Esophagus mucosa (tissue), 1 donor: ENCODE measurements around the gene CRAMP1. TPM values are rescaled to one million over a fixed set of nuclear protein-coding genes. Genes with fewer than 3 reads are reported as not detected.
"Not testable (repeated sequence)": the region's sequence is repeated elsewhere in the genome, so short reads cannot be mapped to it uniquely, and the experiment has no call there.

Source experiments
- ATAC-seq: fragments of 200-7000 bp; cut with Tn5 transposase; one replicate; pipeline ENCODE4 v1.9.1; 2020
- total RNA-seq: library from RNA; stranded (reverse); gene quantifications from one replicate; pipeline ENCODE4 v1.2.4, GENCODE V29; 2023
- donor health status: DM: yes; HTN: yes; CAD: no.

The CRAMP1 gene
- total RNA-seq, 1 donor from 2014 or later: 9.6 TPM

DNA sequence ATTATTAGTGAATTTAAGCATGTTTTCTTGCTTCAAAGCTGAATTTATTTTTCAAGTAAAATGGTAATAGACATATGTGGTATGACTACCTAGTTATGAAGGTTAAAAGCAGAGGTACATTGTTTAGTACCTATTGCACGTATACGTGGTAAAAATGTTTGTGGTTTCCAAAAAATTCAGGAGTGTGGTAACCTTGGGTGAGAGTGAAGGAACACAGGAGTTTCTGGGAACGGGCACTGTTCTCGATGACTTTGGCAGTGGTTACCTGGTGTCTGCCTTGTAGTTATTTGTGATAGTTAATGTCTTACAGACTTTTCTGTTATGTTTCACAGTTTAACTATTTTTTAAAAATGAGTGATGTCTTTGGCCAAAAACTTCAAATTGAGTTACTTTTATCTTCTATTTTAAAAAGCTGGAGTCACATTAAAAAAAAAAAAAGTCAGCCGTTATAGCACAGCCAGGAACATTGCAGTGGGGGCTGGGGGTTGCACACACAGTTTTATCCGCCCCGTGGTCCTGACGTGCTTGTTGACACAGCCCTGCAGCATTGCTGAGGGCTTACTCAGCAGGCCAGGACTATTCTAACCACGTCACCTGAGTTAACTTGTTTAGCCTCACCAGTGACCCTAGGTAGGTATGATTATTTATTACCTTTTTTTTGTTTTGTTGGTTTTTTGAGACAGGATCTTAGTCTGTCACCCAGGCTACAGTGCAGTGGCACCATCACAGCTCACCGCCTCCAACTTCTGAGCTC is 76.8 kb downstream of the CRAMP1 start:
- peak; percentile 81 for ATAC-seq

DNA sequence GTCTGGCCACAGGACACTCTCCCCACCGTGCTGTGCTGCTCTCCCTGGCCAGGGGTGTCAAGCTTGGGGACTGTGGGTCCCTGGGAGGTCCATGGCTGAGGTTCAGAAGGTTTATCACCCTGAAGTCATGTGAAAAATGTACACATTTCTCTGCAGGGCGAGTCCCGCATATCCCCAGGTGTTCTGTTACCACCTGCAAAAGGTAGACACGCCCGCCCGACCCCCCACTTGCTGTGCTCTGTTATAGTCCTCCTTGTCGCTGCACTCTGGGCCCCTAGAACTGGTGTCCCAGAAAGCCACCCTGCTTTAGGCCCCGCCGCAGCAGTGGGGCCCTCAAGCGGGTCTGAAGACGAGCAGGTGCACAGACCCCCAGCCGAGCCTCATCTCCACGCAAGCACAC is 77.7 kb downstream of the CRAMP1 start:
- ATAC-seq: no peak

DNA sequence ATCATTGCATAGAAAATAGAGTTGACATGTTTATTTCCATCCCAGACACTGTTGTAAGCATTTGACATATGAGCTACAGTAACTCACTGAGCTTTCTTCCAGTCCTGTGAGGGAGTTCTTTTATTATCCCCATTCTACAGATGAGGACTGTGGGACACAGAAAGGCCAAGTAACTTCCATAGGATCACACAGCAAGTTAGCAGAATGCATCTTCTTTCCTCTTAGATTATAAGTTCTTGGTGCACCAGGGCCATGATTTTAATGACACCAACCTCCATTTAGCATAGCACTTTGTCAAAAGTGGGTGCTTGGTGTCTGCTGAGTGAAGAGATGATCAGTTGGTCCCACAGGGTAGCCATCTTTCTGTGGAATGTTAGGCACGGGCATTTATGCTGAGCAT is 78.7 kb downstream of the CRAMP1 start:
- ATAC-seq: no peak

DNA sequence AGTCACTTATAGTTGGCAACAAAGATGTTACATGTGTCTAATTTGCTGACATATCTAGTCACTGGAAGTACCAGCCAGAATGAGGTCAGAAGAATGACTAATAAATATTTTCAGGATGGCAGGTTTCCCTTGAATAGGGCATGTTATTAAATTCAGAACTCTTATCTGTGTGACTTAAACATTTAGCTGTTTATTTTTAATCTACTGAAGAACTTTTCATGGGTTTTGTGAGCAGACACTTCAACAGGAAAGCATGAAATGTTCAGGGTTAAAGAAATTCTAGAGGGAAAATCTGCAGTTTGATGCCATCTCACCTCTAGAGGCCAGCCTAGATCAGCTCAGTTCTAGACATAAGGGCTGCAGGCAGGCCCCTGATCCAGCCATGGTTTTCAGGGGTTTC is 79.1 kb downstream of the CRAMP1 start:
- peak; percentile 40 for ATAC-seq

DNA sequence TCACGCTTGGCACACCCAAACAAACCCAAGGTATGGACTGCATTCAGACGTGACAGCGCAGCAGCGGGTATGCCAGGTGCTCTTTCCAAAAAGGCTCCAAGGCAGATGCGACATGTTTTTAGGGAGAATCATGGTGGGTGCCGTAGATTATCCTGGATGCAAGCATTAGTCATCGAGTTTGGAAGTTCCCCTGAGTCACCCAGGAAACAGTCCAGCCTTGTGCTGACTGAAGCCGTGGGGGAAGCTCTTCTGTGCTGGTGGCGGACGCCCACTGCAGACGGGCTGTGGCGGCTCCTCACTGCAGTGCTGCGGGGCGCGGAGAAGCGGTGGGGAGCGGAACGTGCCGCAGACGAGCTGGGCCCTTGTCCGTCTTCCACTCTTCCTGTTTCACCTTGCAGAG is 79.8 kb downstream of the CRAMP1 start:
- peak; percentile 63 for ATAC-seq

DNA sequence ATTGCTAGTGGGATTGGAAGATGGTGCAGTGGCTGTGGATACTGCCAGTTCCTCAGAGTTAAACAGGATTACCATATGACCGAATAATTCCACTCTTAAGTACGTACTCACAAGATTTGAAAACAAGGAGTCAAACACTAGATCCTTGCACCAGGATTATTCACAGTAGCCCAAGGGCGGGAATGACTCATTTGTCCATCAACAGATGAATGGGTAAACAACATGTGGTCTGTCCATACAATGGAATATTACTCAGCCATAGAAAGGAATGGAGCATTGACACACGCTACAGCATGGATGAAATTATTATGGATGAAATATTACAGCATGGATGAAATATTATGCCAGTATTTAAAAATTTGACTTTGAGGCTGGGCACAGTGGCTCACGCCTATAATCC is 84.7 kb downstream of the CRAMP1 start:
- ATAC-seq: peak; percentile 57

DNA sequence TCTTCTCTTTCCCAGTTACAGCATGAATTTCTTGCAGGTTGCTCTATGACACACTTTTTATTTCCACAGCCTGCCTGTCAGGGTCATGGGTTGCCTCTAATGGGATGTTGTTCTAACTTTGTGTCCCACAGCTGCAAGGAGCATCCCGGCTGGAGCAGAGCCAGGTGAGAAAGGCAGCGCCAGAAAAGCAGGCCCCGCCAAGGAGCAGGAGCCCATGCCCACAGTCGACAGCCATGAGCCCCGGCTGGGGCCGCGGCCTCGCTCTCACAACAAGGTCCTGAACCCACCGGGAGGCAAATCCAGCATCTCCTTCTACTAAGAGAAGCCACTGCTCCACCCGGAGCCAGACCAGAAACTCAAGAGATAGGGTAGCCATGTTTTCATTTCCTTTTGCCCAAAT is 86.5 kb downstream of the CRAMP1 start:
- ATAC-seq: no peak

DNA sequence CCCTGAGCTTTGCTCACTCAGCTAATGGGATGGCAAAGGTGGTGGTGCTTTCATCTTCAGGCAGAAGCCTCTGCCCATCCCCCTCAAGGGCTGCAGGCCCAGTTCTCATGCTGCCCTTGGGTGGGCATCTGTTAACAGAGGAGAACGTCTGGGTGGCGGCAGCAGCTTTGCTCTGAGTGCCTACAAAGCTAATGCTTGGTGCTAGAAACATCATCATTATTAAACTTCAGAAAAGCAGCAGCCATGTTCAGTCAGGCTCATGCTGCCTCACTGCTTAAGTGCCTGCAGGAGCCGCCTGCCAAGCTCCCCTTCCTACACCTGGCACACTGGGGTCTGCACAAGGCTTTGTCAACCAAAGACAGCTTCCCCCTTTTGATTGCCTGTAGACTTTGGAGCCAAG is 88.1 kb downstream of the CRAMP1 start:
- ATAC-seq: no peak

DNA sequence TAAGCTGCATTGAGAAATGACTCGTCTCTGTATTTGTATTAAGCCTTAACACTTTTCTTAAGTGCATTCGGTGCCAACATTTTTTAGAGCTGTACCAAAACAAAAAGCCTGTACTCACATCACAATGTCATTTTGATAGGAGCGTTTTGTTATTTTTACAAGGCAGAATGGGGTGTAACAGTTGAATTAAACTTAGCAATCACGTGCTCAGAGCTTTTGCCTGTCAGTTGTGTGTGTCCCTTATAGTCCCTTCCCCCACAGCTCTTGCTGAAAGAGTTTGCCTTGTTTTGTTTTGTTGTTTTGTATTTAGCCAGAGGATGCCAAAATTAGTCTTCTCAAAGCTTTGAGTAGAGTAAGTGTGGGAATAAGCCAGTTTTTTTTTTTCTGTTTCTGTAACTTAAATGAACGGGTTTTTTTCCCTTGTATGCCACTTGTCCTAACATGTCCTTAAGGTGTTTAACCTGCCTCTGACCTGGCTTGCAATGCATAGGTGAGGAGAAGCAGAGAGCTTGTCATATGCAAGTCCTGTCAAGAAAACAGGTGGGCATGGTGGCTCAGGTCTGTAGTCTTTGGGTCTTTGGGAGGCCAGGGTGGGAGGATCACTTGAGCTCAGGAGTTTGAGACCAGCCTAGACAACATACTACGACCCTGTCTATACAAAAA is 89.2 kb downstream of the CRAMP1 start:
- ATAC-seq: peak; percentile 38

DNA sequence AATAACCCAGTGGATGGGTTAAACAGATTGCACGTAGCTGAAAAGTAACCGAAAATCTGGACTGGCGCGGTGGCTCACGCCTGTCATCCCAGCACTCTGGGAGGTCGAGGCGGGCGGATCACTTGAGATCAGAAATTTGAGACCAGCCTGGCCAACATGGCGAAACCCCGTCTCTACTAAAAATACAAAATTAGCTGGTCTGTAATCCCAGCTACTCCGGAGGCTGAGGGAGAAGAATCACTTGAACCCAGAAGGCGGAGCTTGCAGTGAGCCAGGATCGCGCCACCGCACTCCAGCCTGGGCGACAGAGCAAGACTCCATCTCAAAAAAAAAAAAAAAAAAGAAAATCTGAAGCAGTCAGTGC is 93.1 kb downstream of the CRAMP1 start:
- ATAC-seq: not testable (repeated sequence)

DNA sequence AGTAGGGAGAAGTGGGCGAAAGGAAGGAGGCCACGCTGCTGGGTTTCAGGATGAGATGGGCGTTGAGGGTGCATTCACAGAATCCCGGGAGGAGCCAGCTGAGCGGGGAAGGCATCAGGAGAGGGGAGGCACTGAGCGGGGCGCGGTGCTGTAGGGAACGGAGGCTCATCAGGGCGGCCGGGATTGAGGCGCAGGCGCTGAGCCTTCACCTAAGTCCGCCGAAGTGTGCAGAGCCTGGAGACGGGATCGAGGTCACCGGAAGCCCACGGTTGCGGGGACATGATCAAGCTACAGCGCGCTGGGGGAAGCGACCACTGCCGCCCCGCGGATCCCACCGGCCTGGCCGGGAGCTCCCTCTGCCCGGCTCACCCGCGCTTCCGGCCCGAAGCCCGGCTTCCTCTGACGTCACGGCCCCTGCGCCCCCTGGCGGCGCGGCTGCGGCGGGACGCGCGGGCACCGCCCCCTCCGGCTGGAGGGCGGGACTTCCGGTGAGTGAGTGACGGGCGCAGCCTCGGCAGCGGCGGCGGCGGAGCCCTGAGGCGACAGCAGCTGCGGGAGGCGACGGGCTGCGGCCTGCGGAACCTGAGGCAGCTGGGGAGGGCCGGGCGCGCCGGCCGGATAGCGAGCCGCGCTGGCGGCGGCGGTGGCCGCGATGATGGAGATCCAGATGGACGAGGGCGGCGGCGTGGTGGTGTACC is 93.7 kb downstream of the CRAMP1 start, which contains the start of gene MAPK8IP3:
TSS of gene MAPK8IP3 (plus strand) at position 508 of the 698 bp plus-strand sequence. CDS start at position 653, 145 bp downstream.
- ATAC-seq: peak; percentile 91

DNA sequence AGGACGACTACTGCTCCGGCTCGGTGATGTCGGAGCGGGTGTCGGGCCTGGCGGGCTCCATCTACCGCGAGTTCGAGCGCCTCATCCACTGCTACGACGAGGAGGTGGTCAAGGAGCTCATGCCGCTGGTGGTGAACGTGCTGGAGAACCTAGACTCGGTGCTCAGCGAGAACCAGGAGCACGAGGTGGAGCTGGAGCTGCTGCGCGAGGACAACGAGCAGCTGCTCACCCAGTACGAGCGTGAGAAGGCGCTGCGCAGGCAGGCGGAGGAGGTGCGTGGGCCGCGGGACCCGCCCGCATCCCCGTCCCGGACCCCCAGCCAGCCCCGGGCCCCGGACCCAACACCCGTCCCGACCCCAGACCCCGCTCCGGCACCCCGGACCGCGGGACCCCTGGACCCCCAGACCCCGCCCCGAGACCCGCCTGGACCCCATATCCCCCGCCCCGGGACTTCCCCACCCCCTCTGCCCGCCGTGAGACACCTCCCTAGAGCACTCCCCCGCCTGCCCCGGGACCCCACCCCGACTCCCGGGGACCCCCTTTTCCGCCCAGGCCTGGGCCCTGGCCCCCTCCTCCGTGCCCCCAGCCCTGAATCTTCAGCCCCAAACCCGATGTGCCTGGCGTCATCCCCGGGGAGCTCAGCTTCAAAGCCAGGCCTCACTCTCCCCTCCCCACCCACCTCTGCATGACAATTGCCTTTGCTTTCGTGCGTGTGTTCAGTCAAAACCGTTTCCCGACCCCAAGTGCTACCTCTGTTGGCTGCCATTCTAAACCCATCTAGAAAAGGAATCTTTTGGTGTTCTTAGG is 94.4 kb downstream of the CRAMP1 start:
- peak; percentile 30 for ATAC-seq

DNA sequence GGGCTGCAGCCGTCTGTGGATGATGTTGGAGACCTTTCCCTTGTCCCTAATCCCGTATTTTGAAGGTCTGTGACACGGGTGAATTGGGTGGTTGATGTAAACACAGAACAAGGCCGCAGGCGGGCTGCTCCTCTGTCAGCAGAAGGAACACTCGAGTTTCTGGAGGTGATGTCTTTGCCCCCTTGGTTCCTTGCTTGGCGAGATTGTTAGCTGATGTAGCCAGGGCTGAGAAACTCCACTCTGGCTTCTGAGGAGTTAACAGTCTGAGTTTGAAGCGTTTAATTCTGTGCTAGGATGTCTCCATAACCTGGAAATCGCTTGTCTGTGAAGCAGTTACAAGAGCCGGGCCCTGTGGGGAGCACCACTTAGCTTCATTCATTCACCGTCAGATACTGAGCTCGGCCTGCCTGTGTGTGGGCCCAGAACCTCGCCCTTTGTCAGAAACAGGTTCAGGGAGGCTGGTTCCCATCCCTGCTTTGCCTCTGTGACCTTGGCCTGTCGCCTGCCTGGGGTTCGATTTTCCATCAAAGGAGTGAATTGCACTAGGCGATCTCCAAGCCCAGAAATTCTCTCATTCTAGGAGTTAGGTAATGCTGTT is 95.1 kb downstream of the CRAMP1 start:
- peak; percentile 28 for ATAC-seq

DNA sequence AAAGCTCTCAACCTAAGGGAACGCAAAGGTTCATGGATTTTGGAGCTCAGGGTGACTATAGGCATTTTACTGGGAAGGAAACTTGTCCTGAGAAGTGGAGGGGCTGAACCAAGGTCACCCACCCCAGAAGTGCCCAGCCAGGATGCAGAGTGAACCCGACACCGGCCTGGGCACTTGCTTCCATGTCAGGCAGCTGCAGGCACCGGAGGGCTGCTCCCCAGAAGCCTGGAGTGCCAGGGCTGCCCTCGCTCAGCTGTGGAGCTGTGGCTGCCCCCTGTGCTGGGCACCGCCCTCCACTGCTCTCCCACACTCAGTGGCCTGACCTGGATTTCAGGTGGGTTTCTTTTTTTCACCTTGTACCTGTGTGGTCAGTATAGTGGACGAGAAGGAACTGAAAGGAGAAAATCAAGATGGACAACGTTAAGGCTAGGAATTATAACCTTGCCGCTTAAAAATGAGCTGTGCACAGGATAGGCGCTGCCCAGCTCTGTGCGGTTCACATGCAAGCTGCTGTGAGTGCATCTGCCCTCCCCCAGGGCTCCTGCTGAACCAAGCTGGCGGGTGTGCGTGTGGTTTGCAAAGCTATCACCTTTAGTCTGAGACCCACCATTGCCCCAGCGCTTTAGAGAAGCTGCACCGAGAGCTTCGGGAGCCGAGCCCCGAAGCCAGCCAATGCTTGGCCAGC is 96.1 kb downstream of the CRAMP1 start:
- ATAC-seq: no peak

DNA sequence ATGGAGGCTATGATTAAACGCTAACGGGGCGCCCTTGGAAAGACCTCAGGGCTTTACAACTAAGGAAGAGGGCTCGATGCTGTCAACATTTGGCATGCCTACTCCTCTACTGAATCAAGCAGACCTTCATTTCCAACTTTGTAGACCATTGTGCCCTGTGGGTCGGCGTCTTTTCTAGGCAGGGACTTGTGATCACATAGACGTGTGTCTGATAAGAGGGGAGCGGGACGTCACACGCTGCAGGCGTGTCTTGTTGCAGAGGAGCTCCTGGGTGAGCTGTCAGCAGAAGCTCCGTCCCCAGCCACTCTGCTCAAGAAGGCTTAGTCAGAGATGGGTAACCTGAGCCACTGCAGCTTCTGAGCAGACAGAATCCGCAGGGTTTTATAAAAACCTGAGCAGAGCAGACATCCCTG is 96.6 kb downstream of the CRAMP1 start:
- ATAC-seq: no peak

DNA sequence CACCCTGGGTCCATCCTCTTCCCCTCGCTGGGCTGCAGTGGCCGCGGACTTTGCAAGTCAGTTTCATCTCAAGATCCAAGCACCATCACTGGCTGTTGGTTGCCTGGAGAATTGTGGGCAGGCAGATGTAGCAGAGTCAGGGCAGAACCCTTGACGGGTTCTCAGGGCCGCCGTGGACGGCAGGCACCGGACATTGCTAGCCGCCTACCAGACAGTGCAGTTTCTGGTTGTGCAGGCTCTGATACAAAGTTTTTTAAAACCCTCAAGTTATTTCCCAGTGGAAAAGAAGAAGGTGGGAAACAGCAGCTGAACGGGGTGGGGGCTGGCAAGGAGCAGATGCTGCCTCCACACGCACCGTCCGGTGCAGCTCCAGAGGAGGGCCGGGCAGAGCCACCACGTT is 97.2 kb downstream of the CRAMP1 start:
- no peak for ATAC-seq

DNA sequence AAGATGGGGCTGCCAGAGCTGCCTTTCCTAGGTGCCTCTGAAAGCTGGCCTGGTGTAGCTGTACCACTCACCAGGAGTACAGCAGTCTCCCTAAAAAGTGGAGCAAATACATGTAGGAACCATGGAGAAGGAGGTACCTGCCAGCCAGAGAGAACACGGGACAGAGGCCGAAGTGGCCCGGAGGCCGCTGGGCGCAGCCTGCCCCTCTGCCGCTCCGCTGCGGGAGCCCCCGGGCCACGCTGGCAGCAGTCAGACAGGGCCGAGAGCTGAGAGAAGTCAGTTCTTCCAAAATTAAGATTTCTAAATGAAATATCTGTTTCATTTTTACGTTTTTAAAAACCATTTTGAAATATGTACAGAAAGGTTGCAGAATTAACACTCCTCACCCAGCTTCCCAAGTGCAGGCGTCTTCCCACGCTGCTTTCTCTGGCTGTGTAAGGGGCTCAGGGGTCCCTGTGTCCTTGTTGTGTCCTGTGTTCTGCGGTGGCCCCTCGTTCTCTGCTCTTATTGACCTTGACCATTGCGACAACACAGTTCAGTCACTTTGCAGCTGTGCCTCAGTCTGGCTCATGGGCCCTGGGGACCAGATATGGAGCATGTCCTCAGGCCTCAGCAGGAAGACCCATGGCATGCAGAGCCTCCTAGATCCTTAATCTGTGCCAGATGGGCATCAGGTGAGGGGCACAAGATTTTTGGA is 98.8 kb downstream of the CRAMP1 start:
- no peak for ATAC-seq

DNA sequence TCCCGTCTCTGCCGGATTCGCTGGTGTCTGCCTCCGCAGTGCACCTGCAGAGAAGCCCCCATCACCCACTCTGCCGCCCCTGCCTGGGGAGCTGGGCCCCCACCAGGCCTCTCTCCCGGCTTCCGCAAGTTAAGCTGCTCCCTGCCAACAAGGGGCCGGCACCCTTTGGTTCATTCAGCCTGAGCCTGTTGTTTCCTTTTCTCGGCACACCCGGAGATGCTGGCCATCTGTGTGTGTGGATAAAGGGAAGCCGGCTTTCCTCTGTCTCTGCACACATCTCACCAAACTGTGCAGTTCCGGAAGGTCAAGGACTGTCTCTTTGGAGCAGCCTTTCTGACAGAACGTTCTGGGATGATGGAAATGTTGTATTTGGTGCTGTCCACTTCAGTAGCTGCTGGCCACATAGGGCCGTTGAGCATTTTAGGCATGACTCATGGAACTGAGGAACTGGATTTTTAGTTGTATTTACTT is 100.7 kb downstream of the CRAMP1 start:
- ATAC-seq: no peak

DNA sequence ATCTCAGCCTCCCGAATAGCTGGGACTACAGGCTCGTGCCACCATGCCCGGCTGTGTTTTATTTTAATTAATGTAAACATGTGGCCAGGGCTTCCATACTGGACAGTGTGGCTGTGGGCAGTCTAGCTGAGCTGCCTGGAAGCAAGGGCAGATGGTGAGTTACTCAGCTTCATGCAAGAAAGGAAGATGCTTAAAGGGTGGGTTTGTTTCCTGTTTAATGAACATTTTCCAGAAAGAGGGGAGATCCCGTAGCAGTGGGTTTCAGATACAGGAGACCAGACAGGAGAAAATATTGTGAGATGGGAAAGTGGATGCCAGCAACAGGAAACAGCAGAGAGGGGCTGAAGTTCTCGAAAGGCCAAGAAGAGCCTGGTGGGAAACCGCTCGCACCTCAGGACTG is 101.2 kb downstream of the CRAMP1 start:
- no peak for ATAC-seq

DNA sequence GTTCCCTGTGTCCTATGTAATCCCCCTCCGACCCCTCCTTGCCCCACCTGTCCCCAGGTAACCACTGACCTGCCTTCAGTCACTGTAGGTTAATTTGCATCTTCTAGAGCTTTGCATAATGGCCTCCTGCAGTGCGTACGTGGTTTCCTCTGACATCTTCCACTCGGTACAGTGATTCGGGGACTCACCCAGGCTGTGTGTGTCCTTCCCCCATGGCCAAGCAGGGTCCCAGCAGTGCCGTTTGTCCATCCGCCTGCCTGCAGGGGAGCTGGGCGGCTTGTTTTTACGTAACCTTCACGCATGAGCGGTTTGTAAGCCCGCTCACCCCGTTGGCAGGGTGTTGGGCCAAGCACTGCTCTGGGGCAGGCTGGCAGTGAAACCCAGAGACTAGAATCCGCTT is 101.8 kb downstream of the CRAMP1 start:
- peak; percentile 50 for ATAC-seq

DNA sequence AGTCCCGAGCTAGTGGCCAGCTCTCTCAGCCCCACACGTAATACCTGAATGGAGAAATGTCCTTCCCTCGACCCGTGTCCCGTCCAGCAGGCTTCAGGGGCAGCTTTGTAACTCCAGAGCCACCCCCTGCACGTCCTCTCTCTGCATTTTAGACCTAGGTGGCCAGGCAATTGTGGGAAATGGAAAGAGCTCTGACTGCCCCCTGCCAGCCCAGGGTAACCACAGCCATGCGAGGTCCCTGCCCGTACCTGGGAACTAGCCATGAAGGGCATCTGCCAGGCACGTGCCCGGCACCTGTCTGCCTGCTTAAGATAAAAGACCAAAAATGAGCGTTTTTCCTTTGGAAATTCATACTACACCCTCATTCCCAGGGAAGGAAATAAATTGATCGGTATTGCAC is 103.1 kb downstream of the CRAMP1 start:
- ATAC-seq: no peak
